Endothelial cell of umbilical vein (primary cell): ENCODE results near the gene CEP295NL. TPM values are rescaled to one million over a fixed set of nuclear protein-coding genes. Genes with fewer than 3 reads are reported as not detected.

Source experiments
- BruUV-seq: library from RNA; stranded (reverse); fragments of 400-500 nt; replicated peaks from 2 replicates; lab custom pipeline; 2021; lab: Mats Ljungman, UMichigan
- CTCF ChIA-PET: fragments of 300-600, 350-600 bp; sonication (Branson Sonifier 250); formaldehyde crosslinking; loops from one replicate; lab custom pipeline; 2021; ENCODE audit warnings: antibody characterized with exemption, inconsistent platforms; lab: Charles Lee
- POLR2A ChIA-PET: fragments of 300-600, 350-600 bp; sonication (Branson Sonifier 250); formaldehyde crosslinking; loops from one replicate; lab custom pipeline; 2021; ENCODE audit warnings: antibody characterized with exemption, inconsistent platforms; lab: Charles Lee
- DNase-seq: peaks from one replicate; pipeline ENCODE4 v3.0.0-alpha.2; 2011; ENCODE audit warnings: low read depth, low spot score
- FAIRE-seq: peaks from 2 replicates; lab custom pipeline; 2011; peaks lifted over from hg19 to GRCh38; lab: Jason Lieb, UNC
- H2AFZ ChIP-seq: 2 replicates; pipeline ENCODE4 v1.6.0; 2012; ENCODE audit warnings: low read depth, low read length, control low read depth, inconsistent platforms
- H3K27ac ChIP-seq: 2 replicates; pipeline ENCODE4 v1.5.1; 2011; ENCODE audit warnings: low read depth, mild to moderate bottlenecking, control low read depth, low read length, moderate library complexity; ENCODE audit not compliant: insufficient read depth
- H3K27me3 ChIP-seq, 2 experiments: 2 replicates each; pipeline versions ENCODE4 v1.6.0 to v1.6.1; 2011; ENCODE audit warnings: low read length in 2 of 2, mixed read lengths in 1 of 2; ENCODE audit not compliant: control insufficient read depth in 2 of 2, insufficient read depth in 2 of 2
- H3K36me3 ChIP-seq, 2 experiments: 2 replicates in 1 of 2; 3 replicates in 1 of 2; pipeline ENCODE4 v1.5.1; 2011; ENCODE audit warnings: low read length in 2 of 2, mild to moderate bottlenecking in 1 of 2, moderate library complexity in 1 of 2; ENCODE audit not compliant: control insufficient read depth in 2 of 2, insufficient read depth in 2 of 2; ENCODE audit errors: extremely low read depth in 1 of 2
- H3K4me1 ChIP-seq: 3 replicates; pipeline ENCODE4 v1.5.1; 2011; ENCODE audit warnings: mild to moderate bottlenecking, low read length; ENCODE audit not compliant: control insufficient read depth, insufficient read depth; ENCODE audit errors: extremely low read depth
- H3K4me2 ChIP-seq: 2 replicates; pipeline ENCODE4 v1.6.1; 2011; ENCODE audit warnings: low read length, control low read depth, mixed read lengths; ENCODE audit not compliant: insufficient read depth
- H3K4me3 ChIP-seq, 3 experiments: fragments of 200-600 bp in 1 of 3; sonication (generic), shearing (Covaris generic) in 1 of 3; replicated peaks in 1 of 3; 2 replicates each; pipeline ENCODE4 v1.5.1; 2011 to 2016; ENCODE audit warnings: control low read depth in 3 of 3, low read length in 3 of 3, mild to moderate bottlenecking in 2 of 3, inconsistent platforms in 1 of 3, low read depth in 1 of 3, moderate library complexity in 1 of 3; ENCODE audit not compliant: insufficient read depth in 1 of 3
- H3K79me2 ChIP-seq: 2 replicates; pipeline ENCODE4 v1.6.0; 2012; ENCODE audit warnings: low read length, inconsistent platforms; ENCODE audit not compliant: control insufficient read depth, insufficient read depth
- H3K9ac ChIP-seq: replicated peaks from 2 replicates; pipeline ENCODE3; 2011; ENCODE audit warnings: low read length, control low read depth; ENCODE audit not compliant: insufficient read depth; ENCODE audit errors: extremely low read depth
- H3K9me1 ChIP-seq: replicated peaks from 3 replicates; pipeline ENCODE4 v1.6.0; 2011; ENCODE audit warnings: mild to moderate bottlenecking, low read length; ENCODE audit not compliant: control insufficient read depth, insufficient read depth; ENCODE audit errors: extremely low read depth
- H3K9me3 ChIP-seq: replicated peaks from 2 replicates; pipeline ENCODE4 v1.5.1; 2012; ENCODE audit warnings: low read length, inconsistent platforms; ENCODE audit not compliant: control insufficient read depth, insufficient read depth
- H4K20me1 ChIP-seq: replicated peaks from 2 replicates; pipeline ENCODE3; 2011; ENCODE audit warnings: mild to moderate bottlenecking, low read length; ENCODE audit not compliant: control insufficient read depth, insufficient read depth; ENCODE audit errors: extremely low read depth
- EZH2 ChIP-seq: IDR thresholded peaks from 2 replicates; pipeline ENCODE4 v1.6.1; 2012; ENCODE audit warnings: borderline replicate concordance, low read depth, mild to moderate bottlenecking, moderate library complexity, low read length, inconsistent platforms; ENCODE audit not compliant: severe bottlenecking
- JUN ChIP-seq: IDR thresholded peaks from 2 replicates; pipeline ENCODE4 v1.6.1; 2011; ENCODE audit warnings: borderline replicate concordance, low read depth; ENCODE audit not compliant: insufficient read length, insufficient read depth
- MYC ChIP-seq: IDR thresholded peaks from one replicate; pipeline ENCODE4 v1.6.1; 2011; ENCODE audit warnings: mild to moderate bottlenecking, low read depth, low read length
- dilution Hi-C: fragments of 300-500 bp; cut with MboI; formaldehyde crosslinking; loops from one replicate; pipeline ENCODE4 v1.15.0; 2019; ENCODE audit warnings: low sequenced_read_pairs; ENCODE audit not compliant: extremely low pct_ligation_motif_present
- intact Hi-C: fragments of 100-400 bp; cut with micrococcal nuclease; formaldehyde crosslinking; loops from one replicate; pipeline ENCODE4 v1.10.0; 2022
- polyA plus RNA-seq, 4 experiments: library from polyadenylated mRNA; depleted of rRNA in 3 of 4; stranded (reverse) in 3 of 4; unstranded in 1 of 4; fragments of >200 nt; gene quantifications; 2 replicates each; pipeline versions ENCODE4 v1.2.1 to v1.2.3, GENCODE V29; 2011 to 2012; ENCODE audit warnings: missing spikeins in 1 of 4
- total RNA-seq: library from RNA; stranded (reverse); gene quantifications from 2 replicates; pipeline ENCODE4 v1.2.3, GENCODE V29; 2021
- TF ChIP-seq, protein P1 (sequence below), 2 donors: IDR thresholded peaks; 1 replicate in 1 of 2; 2 replicates in 1 of 2; pipeline ENCODE4 v1.5.1; 2011; ENCODE audit warnings: low read length in 2 of 2, mild to moderate bottlenecking in 2 of 2, moderate library complexity in 2 of 2, control low read depth in 1 of 2, inconsistent platforms in 1 of 2, low read depth in 1 of 2; ENCODE audit not compliant: insufficient read depth in 1 of 2; ENCODE audit errors: extremely low read depth in 1 of 2
- TF ChIP-seq, protein P2 (sequence below): IDR thresholded peaks from 2 replicates; pipeline ENCODE4 v1.6.1; 2011; ENCODE audit not compliant: insufficient read depth, insufficient read length

CEP295NL gene
- total and polyA plus RNA-seq, 2 donors (not counting 3 experiments of a cell fraction or from before 2014, with no cell fraction given) = 0.10 to 8.3 TPM

DNA sequence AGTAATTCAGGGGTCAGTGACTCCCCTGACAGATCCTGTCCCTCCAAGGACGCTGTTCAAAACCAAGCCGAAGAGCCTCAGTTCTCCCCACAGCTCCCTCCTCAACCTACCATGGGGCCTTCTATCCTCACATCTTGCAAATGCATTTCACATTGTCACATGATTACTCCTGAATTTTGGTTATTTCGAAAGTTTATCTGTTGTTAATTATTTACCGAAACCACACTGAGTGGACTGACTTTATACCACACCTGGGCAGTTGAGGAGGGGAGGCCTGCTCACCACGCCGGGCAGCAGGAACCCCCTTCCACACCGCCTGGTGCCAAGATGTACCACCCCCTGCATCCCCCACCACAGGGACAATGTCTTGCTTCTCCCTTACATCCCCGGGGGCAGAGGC is 17.5 kb upstream of the CEP295NL start:
- POLR2A ChIA-PET = interaction anchor here (0.9 kb wide), 1 partner anchor 21 kb away, joined by 3 read pairs; no protein-coding TSS in a partner anchor
- Histone ChIP-seq H3K4me1 (peaks cover 18% of the 10 kb centered on the region), H3K79me2 (peaks cover 73% of the 10 kb centered on the region), H3K4me2 (no peak overlapping the region), H3K9ac (no peak overlapping the region), H3K9me1 (no peaks in the 10 kb centered on the region), H3K36me3 (no peaks in the 10 kb centered on the region), H3K27me3 (no peaks in the 10 kb centered on the region), H3K9me3 (no peaks in the 10 kb centered on the region), H4K20me1 (peaks cover 5% of the 10 kb centered on the region), H2AFZ (no peak overlapping the region), H3K4me3 (no peak overlapping the region), H3K27ac (no peak overlapping the region)
- no peak for DNase-seq
- BruUV-seq = no TSS peak
- intact Hi-C loops (no loop called here), dilution Hi-C loops (no loop called here)
- CTCF ChIA-PET = no interaction called here
- FAIRE-seq = no peak
- no peak for TF ChIP-seq JUN
- TF ChIP-seq, protein P1, sequence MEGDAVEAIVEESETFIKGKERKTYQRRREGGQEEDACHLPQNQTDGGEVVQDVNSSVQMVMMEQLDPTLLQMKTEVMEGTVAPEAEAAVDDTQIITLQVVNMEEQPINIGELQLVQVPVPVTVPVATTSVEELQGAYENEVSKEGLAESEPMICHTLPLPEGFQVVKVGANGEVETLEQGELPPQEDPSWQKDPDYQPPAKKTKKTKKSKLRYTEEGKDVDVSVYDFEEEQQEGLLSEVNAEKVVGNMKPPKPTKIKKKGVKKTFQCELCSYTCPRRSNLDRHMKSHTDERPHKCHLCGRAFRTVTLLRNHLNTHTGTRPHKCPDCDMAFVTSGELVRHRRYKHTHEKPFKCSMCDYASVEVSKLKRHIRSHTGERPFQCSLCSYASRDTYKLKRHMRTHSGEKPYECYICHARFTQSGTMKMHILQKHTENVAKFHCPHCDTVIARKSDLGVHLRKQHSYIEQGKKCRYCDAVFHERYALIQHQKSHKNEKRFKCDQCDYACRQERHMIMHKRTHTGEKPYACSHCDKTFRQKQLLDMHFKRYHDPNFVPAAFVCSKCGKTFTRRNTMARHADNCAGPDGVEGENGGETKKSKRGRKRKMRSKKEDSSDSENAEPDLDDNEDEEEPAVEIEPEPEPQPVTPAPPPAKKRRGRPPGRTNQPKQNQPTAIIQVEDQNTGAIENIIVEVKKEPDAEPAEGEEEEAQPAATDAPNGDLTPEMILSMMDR (IDR thresholded peaks at IDR 0.05; ENCODE audit: extremely low read depth in 1 of 2, insufficient read depth in 1 of 2, low read depth in 1 of 2, low read length in 2 of 2) = no peak
- TF ChIP-seq, protein P2, sequence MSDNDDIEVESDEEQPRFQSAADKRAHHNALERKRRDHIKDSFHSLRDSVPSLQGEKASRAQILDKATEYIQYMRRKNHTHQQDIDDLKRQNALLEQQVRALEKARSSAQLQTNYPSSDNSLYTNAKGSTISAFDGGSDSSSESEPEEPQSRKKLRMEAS = no peak
- no peak for TF ChIP-seq EZH2
- no peak for TF ChIP-seq MYC
